ENCODE measurements around the gene SLCO4A1.

Gene SLCO4A1

DNA sequence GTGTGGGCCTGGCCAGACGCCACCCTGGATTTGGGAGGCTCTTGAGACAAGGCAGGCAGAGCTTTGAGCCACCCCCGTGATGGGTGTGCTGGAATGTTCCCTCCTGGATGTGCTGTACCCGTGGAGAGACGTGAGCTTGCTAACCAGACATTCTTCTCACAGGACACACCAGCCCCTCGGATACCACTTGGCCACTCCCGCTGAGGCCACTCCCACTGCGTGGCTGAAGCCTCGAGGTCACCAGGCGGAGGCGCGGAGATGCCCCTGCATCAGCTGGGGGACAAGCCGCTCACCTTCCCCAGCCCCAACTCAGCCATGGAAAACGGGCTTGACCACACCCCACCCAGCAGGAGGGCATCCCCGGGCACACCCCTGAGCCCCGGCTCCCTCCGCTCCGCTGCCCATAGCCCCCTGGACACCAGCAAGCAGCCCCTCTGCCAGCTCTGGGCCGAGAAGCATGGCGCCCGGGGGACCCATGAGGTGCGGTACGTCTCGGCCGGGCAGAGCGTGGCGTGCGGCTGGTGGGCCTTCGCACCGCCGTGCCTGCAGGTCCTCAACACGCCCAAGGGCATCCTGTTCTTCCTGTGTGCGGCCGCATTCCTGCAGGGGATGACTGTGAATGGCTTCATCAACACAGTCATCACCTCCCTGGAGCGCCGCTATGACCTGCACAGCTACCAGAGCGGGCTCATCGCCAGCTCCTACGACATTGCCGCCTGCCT is 14.1 kb downstream of the SLCO4A1 start:
- H3K36me3 Mint-ChIP-seq (ENCODE audit: low read depth), result peaks cover 5% of the 10 kb centered on the region
- H3K4me1 Mint-ChIP-seq (ENCODE audit: low read depth), result peaks cover 18% of the 10 kb centered on the region
- H3K27me3 Mint-ChIP-seq (ENCODE audit: low read depth), result no peaks in the 10 kb centered on the region
- no peaks in the 10 kb centered on the region for H3K9me3 Mint-ChIP-seq
- no peak overlapping the region for H3K27ac Mint-ChIP-seq
- no peak overlapping the region for H3K4me3 Mint-ChIP-seq

DNA sequence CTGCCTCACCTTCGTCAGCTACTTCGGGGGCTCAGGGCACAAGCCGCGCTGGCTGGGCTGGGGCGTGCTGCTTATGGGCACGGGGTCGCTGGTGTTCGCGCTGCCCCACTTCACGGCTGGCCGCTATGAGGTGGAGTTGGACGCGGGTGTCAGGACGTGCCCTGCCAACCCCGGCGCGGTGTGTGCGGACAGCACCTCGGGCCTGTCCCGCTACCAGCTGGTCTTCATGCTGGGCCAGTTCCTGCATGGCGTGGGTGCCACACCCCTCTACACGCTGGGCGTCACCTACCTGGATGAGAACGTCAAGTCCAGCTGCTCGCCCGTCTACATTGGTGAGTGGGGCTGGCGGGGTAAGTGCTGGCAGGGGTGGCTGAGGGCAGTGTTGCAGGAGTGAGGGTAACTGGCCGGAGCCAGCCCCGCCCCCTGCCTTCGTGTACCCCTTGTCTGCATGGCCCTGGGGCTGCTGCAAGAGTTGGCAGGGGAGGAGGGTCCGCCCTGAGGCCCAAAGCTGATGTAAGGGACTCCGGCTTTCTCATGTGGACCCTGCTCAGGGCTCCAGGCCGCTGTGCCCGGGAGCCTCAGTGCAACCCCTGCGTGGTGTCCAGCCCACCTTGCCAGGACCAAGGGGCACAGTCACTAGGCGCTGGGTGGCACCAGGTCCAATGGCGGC is 14.8 kb downstream of the SLCO4A1 start:
- Mint-ChIP-seq H3K4me1 (ENCODE audit: low read depth) (peaks cover 12% of the 10 kb centered on the region), H3K27ac (no peak overlapping the region), H3K4me3 (no peak overlapping the region), H3K27me3 (ENCODE audit: low read depth) (no peaks in the 10 kb centered on the region), H3K9me3 (no peaks in the 10 kb centered on the region), H3K36me3 (ENCODE audit: low read depth) (peaks cover 5% of the 10 kb centered on the region)

DNA sequence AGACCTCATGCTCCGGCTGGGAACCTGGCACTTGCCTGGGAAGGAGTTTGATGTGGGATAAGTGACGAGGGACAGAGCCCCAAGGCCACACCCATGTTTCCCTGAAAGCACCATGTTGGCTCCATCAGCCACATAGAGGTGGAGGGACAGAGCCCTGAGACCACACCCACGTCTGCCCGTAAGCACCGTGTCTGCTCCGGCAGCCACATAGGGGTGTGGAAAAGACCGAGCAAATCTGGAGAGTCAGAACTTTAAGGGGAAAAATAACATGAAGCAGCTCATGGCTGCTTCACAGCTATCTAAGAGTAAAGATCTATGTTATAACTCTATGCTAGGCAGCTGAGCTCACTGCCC is 15.3 kb downstream of the SLCO4A1 start:
- Mint-ChIP-seq H3K36me3 (ENCODE audit: low read depth) (peaks cover 5% of the 10 kb centered on the region), H3K27me3 (ENCODE audit: low read depth) (no peaks in the 10 kb centered on the region), H3K27ac (no peak overlapping the region), H3K4me3 (no peak overlapping the region), H3K4me1 (ENCODE audit: low read depth) (peaks cover 7% of the 10 kb centered on the region), H3K9me3 (no peaks in the 10 kb centered on the region)

DNA sequence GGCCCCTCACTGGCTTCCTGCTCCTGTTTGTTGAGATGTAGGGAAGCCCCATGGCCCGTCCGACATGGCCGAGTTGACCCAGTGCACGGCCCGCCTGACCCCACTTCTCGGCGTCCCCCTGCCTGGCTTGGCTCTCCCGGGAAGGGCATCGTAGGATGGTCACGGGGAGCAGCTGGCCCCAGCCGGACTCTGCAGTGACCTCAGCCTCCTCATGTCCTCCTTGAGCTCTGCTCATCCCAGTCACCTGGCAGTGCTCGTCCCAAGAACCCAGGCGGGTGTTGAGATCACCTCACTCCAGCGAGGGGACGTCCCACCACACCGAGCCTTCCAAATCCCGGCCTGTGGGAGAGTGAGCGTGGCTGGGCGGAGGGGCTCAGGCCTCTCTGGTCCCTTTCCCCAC is 15.7 kb downstream of the SLCO4A1 start:
- peaks cover 7% of the 10 kb centered on the region for H3K4me1 Mint-ChIP-seq (ENCODE audit: low read depth)
- no peaks in the 10 kb centered on the region for H3K9me3 Mint-ChIP-seq
- no peaks in the 10 kb centered on the region for H3K27me3 Mint-ChIP-seq (ENCODE audit: low read depth)
- H3K27ac Mint-ChIP-seq, result no peak overlapping the region
- no peak overlapping the region for H3K4me3 Mint-ChIP-seq
- H3K36me3 Mint-ChIP-seq (ENCODE audit: low read depth), result peaks cover 5% of the 10 kb centered on the region

DNA sequence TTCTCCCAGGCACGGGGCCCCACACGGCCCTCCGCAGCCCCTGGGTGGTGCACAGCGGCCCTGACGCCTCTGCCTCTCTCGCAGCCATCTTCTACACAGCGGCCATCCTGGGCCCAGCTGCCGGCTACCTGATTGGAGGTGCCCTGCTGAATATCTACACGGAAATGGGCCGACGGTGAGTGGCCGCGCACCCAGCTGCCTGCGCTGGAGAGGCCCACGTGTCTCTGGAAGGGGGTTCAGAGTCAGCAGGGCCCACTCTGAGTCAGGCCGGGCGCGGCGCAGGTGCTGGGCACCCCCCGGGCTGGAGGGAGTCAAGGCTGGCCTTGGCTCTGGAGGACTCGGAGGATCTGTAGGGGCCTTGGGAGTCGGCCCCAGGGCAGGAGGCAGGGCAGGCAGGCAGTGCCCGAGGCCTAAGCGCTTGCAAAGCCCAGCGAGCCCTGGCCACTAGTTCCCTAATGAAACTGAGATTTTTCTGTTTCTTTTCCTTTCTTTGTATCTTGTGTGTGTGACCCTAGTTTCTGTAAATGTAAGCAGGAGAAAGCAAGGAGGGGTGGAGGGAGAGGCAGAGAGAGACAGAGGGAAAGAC is 16.4 kb downstream of the SLCO4A1 start:
- no peaks in the 10 kb centered on the region for H3K9me3 Mint-ChIP-seq
- H3K27ac Mint-ChIP-seq, result no peak overlapping the region
- H3K27me3 Mint-ChIP-seq (ENCODE audit: low read depth), result no peaks in the 10 kb centered on the region
- no peak overlapping the region for H3K4me3 Mint-ChIP-seq
- H3K36me3 Mint-ChIP-seq (ENCODE audit: low read depth), result peaks cover 2% of the 10 kb centered on the region
- peaks cover 3% of the 10 kb centered on the region for H3K4me1 Mint-ChIP-seq (ENCODE audit: low read depth)

DNA sequence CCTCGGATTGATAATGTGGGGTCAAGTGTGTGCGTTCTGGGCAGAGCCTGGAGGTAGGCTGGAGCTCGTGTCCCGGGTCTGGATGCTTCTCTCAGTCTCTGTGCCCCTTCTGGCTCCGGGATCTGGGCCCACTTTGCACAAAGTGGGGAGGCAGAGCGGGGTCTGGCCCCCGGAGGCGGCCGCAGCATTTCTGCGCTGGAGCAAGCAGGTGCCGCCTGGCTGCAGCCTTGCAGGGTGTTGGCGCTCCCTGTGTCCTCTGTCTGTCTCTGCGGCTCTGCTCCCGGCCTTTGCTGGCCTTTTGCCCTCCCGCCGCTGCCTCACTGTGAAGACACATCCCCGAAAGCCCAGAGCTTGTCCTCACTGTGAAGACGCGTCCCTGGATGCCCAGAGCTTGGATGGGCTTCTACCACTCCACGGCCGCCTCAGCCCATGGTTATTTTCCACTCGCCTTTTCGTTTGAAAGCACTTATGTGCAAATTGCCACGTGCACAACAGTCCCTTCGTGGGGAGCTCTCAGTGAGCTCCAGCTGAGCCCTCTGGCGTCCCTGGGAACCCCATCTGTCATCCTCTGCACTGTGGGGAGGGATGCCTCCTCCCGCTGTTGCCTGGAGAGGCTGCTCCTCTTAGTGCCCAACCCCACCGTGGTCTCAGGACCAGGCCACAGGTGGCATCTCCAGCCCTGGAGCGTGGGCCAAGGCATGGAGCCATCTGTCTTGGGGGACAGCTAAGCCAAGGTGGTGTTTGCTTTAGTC is 17.4 kb downstream of the SLCO4A1 start:
- H3K9me3 Mint-ChIP-seq, result no peaks in the 10 kb centered on the region
- H3K27me3 Mint-ChIP-seq (ENCODE audit: low read depth), result no peaks in the 10 kb centered on the region
- peaks cover 2% of the 10 kb centered on the region for H3K36me3 Mint-ChIP-seq (ENCODE audit: low read depth)
- H3K27ac Mint-ChIP-seq, result no peak overlapping the region
- H3K4me1 Mint-ChIP-seq (ENCODE audit: low read depth), result no peaks in the 10 kb centered on the region
- no peak overlapping the region for H3K4me3 Mint-ChIP-seq

DNA sequence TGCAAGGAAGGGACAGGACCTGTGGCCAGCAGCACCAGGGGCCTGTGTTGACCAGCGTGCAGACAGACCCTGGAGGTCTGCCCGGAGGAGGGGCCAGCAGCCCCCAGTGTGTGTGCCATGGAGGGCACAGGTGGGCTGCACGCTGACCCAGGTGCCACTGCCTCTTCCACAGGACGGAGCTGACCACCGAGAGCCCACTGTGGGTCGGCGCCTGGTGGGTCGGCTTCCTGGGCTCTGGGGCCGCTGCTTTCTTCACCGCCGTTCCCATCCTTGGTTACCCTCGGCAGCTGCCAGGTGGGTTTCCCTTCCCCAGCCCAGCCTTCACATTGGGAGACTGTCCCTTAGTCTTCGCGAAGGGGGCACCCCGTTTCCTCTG is 17.9 kb downstream of the SLCO4A1 start:
- no peaks in the 10 kb centered on the region for H3K27me3 Mint-ChIP-seq (ENCODE audit: low read depth)
- no peak overlapping the region for H3K4me3 Mint-ChIP-seq
- no peaks in the 10 kb centered on the region for H3K9me3 Mint-ChIP-seq
- H3K36me3 Mint-ChIP-seq (ENCODE audit: low read depth), result peaks cover 2% of the 10 kb centered on the region
- H3K27ac Mint-ChIP-seq, result no peak overlapping the region
- no peaks in the 10 kb centered on the region for H3K4me1 Mint-ChIP-seq (ENCODE audit: low read depth)

DNA sequence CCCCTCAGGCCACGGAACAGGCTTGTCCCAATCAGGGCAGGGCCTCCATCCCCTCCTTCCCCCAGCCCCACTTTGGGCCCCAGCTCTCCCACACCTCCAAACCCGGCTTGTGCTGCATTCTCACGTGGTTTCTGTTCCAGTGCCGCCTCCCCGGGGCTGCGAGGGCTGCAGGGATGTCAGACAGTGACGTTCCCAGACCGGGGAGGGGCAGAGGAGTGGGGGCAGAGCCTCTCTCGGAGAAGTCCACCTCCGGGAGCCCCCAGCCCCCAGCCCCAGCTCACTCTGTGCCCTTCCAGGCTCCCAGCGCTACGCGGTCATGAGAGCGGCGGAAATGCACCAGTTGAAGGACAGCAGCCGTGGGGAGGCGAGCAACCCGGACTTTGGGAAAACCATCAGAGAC is 18.5 kb downstream of the SLCO4A1 start:
- Mint-ChIP-seq H3K4me3 (no peak overlapping the region), H3K27ac (no peak overlapping the region), H3K4me1 (ENCODE audit: low read depth) (no peaks in the 10 kb centered on the region), H3K9me3 (no peaks in the 10 kb centered on the region), H3K36me3 (ENCODE audit: low read depth) (peaks cover 2% of the 10 kb centered on the region), H3K27me3 (ENCODE audit: low read depth) (no peaks in the 10 kb centered on the region)

DNA sequence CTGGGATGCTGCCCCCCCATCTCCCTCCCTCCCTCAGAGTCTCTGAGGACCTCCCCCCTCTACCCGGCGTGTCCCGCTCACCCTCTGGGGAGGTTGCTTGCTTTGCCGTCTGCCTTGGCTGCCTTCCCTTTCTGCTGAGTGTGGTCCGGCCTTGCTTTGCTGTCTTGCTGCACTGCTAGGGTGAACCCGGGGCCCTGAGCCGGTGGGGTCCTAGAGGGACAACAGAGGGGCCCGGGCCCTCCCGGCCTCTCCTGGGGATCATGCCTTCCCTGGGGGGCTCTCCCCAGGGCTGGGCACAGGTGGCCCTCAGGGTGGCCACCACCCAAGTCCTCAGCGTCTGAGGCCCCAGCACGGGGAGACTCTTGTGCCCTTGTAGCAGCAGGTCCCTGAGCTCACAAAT is 19.3 kb downstream of the SLCO4A1 start:
- H3K27ac Mint-ChIP-seq, result no peak overlapping the region
- H3K4me3 Mint-ChIP-seq, result no peak overlapping the region

DNA sequence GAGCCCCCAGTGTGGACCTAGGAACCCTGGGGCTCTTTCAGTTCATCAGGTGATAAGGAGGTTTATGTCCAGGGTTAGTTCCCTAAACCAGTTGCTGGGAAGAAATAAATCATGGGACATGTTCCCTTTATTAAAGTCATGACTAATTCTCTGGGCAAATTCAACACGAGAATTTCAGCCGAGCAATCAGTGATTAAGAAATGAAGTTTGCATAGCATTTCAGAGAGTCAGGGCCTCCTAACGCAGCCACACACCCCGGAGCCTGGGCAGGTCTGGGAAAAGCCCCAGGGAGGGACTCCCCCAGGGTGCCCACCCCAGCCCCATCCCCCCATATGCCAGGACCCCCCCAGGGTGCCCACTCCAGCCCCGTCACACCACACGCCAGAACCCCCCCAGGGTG is 20.1 kb downstream of the SLCO4A1 start:
- no peaks in the 10 kb centered on the region for H3K4me1 Mint-ChIP-seq (ENCODE audit: low read depth)
- no peaks in the 10 kb centered on the region for H3K9me3 Mint-ChIP-seq
- H3K4me3 Mint-ChIP-seq, result no peak overlapping the region
- H3K27me3 Mint-ChIP-seq (ENCODE audit: low read depth), result no peaks in the 10 kb centered on the region
- H3K27ac Mint-ChIP-seq, result no peak overlapping the region
- H3K36me3 Mint-ChIP-seq (ENCODE audit: low read depth), result peaks cover 2% of the 10 kb centered on the region

More for the DNA sequence above, 19.3 kb downstream of the SLCO4A1 start:
- Mint-ChIP-seq H3K36me3 (ENCODE audit: low read depth) (peaks cover 2% of the 10 kb centered on the region), H3K27me3 (ENCODE audit: low read depth) (no peaks in the 10 kb centered on the region), H3K4me1 (ENCODE audit: low read depth) (no peaks in the 10 kb centered on the region), H3K9me3 (no peaks in the 10 kb centered on the region)

DNA sequence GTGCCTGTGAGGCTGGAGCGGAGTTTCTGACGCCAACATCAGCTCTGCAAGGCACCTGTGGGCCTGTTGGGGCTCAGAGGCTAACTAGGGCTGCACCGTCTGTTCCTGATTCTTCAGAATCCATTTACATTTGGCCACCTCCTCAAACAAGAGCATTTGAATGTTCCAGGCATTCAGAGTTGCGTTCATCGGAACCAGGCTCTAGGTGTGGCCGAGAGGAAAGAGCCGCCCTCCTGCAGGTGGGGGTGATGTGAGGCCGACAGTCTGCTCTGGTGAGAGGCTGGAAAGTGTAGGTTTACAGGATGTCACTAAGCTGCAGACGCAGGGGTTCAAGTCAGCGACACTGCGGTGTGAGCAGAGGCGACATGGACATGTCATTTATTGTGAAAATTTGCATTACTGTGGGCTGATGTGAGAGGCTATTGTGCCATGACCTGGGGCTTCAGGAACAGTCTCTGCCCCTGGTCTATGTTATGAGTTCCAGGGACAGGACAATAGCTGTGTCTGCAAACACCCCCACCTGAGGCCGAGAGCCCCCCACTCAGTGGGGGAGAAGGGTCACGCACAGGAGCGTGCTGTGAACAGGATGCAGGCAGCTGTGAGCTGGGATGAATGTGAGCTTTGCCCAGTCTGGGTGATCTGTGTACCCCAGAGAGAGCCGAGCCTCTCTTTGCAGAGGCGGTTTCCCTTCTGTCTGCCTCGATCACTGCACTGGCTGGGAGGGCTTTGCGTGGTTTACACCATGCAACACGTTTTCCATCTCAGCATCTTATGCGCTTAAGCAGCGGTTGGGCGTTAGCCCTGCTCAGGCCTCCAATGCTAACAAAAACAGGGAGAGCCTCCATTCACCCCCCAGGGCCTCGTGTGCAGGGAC is 21.1 kb downstream of the SLCO4A1 start:
- peaks cover 4% of the 10 kb centered on the region for H3K36me3 Mint-ChIP-seq (ENCODE audit: low read depth)
- no peaks in the 10 kb centered on the region for H3K27me3 Mint-ChIP-seq (ENCODE audit: low read depth)
- no peak overlapping the region for H3K27ac Mint-ChIP-seq

DNA sequence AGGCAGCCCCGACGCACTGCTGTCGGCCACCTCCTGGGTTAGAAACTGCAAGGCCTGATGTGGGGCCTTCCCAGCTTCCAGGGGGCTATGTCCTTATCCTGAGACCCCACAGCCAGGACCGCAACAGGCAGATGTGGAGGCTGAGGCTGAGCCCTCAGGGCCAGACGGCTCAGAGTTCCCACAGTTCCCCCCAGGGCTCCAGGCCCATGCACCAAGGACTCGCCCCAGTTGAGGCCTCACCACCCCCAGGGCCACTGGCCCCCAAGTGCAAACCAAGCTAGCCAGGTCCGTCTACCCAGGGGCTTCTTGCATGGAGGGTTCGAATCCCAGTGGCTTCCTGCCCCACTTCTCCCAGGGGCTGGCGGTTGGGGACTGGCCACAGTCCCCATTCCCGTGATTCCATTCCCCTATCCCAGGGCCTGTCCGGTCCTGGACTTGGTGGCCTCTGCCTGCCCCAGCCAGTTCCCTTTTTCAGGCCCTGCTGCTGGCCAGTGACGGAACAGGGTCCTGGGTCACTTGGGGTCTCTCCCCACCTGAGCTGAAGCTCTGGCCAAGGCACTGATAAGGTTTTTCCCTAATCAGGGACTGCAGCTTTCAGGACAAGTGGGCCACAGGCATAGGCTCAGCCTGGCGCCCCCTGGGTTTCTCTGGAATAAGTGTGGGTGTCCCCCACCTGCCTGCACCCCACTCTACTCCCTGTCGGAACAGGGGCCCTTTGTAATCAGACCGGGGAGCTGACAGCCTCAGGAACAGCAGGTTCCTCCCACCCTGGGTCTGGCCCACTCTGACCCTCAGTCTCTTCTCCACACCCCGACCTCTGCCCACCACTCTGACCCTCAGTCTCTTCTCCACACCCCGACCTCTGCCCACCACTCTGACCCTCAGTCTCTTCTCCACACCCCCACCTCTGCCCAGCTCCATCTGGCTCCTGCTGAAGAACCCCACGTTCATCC is 22.0 kb downstream of the SLCO4A1 start:
- no peaks in the 10 kb centered on the region for H3K27me3 Mint-ChIP-seq (ENCODE audit: low read depth)
- H3K36me3 Mint-ChIP-seq (ENCODE audit: low read depth), result peaks cover 5% of the 10 kb centered on the region
- no peak overlapping the region for H3K27ac Mint-ChIP-seq
- no peaks in the 10 kb centered on the region for H3K9me3 Mint-ChIP-seq
- peaks cover 3% of the 10 kb centered on the region for H3K4me1 Mint-ChIP-seq (ENCODE audit: low read depth)
- no peak overlapping the region for H3K4me3 Mint-ChIP-seq

More for the DNA sequence above, 21.1 kb downstream of the SLCO4A1 start:
- Mint-ChIP-seq H3K9me3 (no peaks in the 10 kb centered on the region), H3K4me3 (no peak overlapping the region), H3K4me1 (ENCODE audit: low read depth) (peaks cover 2% of the 10 kb centered on the region)

DNA sequence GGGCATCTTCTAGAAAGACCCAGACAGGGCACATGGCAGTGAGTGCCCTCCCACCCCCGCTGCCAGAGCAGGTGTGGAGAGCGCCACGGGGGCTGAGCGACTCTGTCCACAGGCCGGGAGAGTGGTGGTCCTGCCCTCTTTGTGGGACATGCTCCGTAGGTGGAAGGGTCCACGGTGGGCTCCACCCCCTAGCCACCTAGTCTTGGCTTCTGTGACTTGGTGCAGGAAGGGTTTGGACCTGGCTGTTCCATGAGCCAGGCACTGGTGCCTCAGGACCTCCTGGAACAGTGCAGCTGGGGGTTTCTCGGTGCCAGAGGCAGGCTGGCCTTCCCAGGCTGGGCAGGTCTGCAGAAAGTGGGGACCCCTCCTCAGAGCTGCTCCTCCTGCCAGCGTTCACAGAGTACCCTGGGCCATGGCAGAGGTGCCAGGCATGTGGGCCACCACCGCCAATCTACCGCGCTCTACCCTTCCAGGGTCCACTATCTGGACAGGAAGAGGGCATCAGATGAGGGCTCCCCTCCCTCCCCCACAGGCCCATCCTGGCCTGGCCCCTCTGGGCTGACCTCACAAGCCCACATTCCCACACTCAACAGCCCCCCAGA is 23.0 kb downstream of the SLCO4A1 start:
- no peak overlapping the region for H3K27ac Mint-ChIP-seq
- H3K4me1 Mint-ChIP-seq (ENCODE audit: low read depth), result peaks cover 4% of the 10 kb centered on the region
- H3K27me3 Mint-ChIP-seq (ENCODE audit: low read depth), result no peaks in the 10 kb centered on the region
- H3K4me3 Mint-ChIP-seq, result no peak overlapping the region
- no peaks in the 10 kb centered on the region for H3K9me3 Mint-ChIP-seq
- H3K36me3 Mint-ChIP-seq (ENCODE audit: low read depth), result peaks cover 8% of the 10 kb centered on the region
